ENCODE results near the gene DNAH2. TPM values are rescaled to one million over a fixed set of nuclear protein-coding genes. Genes with fewer than 3 reads are reported as not detected.

DNAH2 gene
- total RNA-seq, 1 donor from 2014 or later = 0.29 TPM

GRCh38 chr17:7844292-7845154 is 127.0 kb downstream of the DNAH2 start:
- H3K27me3 Mint-ChIP-seq = no peaks in the 10 kb centered on the region
- peak overlapping the region; percentile 94 for H3K4me3 Mint-ChIP-seq (ENCODE audit: low read depth)
- peak overlapping the region; percentile 97 for H3K27ac Mint-ChIP-seq
- H3K9me3 Mint-ChIP-seq (ENCODE audit: low read depth) = no peaks in the 10 kb centered on the region
- H3K4me1 Mint-ChIP-seq (ENCODE audit: low read depth) = peaks cover 35% of the 10 kb centered on the region
- no peak for TF ChIP-seq CTCF (IDR thresholded peaks at IDR 0.05; ENCODE audit: unreplicated experiment)
- peak; percentile 83 for DNase-seq (ENCODE audit: low spot score, unreplicated experiment)
- peaks cover 14% of the 10 kb centered on the region for H3K36me3 Mint-ChIP-seq (ENCODE audit: insufficient read depth)

- Mint-ChIP-seq H3K27me3 (no peaks in the 10 kb centered on the region), H3K36me3 (ENCODE audit: insufficient read depth) (peaks cover 12% of the 10 kb centered on the region)
These were observed 128.0 kb downstream of the DNAH2 start for GRCh38 chr17:7845359-7846062.

GRCh38 chr17:7846063-7846735 is 128.7 kb downstream of the DNAH2 start:
- TF ChIP-seq CTCF (IDR thresholded peaks at IDR 0.05; ENCODE audit: unreplicated experiment) = no peak
- Mint-ChIP-seq H3K9me3 (ENCODE audit: low read depth) (no peaks in the 10 kb centered on the region), H3K27ac (peak overlapping the region; percentile 52), H3K4me3 (ENCODE audit: low read depth) (no peak overlapping the region), H3K36me3 (ENCODE audit: insufficient read depth) (peaks cover 14% of the 10 kb centered on the region), H3K27me3 (no peaks in the 10 kb centered on the region), H3K4me1 (ENCODE audit: low read depth) (peaks cover 21% of the 10 kb centered on the region)
- no peak for DNase-seq (ENCODE audit: low spot score, unreplicated experiment)

More at GRCh38 chr17:7845359-7846062, 128.0 kb downstream of the DNAH2 start:
- no peak for TF ChIP-seq CTCF (IDR thresholded peaks at IDR 0.05; ENCODE audit: unreplicated experiment)
- Mint-ChIP-seq H3K4me1 (ENCODE audit: low read depth) (peaks cover 28% of the 10 kb centered on the region), H3K9me3 (ENCODE audit: low read depth) (no peaks in the 10 kb centered on the region), H3K27ac (peak overlapping the region; percentile 97), H3K4me3 (ENCODE audit: low read depth) (peak overlapping the region; percentile 94)
- no peak for DNase-seq (ENCODE audit: low spot score, unreplicated experiment)

- peaks cover 17% of the 10 kb centered on the region for H3K4me1 Mint-ChIP-seq (ENCODE audit: low read depth)
- H3K27me3 Mint-ChIP-seq = no peaks in the 10 kb centered on the region
- no peak for TF ChIP-seq CTCF (IDR thresholded peaks at IDR 0.05; ENCODE audit: unreplicated experiment)
- DNase-seq (ENCODE audit: low spot score, unreplicated experiment) = no peak
- H3K9me3 Mint-ChIP-seq (ENCODE audit: low read depth) = no peaks in the 10 kb centered on the region
- no peak overlapping the region for H3K4me3 Mint-ChIP-seq (ENCODE audit: low read depth)
- peaks cover 19% of the 10 kb centered on the region for H3K36me3 Mint-ChIP-seq (ENCODE audit: insufficient read depth)
- no peak overlapping the region for H3K27ac Mint-ChIP-seq
These were observed 129.5 kb downstream of the DNAH2 start for GRCh38 chr17:7846765-7847661.

Measured in progenitor cell of endocrine pancreas (in vitro differentiated cells).